K562 treated with DMSO at 1 percent for 12 hours (cell line): ENCODE results near the gene RNF32. TPM values are rescaled to one million over a fixed set of nuclear protein-coding genes. Genes with fewer than 3 reads are reported as not detected.

Experiments
- total RNA-seq: library from RNA; unstranded; fragments of 300-600 nt; gene quantifications from 2 replicates; pipeline ENCODE4 v1.2.3, GENCODE V29; 2022; ENCODE audit not compliant: insufficient read depth

Gene RNF32
- total RNA-seq, result 3.1 and 11.3 TPM in 2 replicates

GRCh38 chr7:156640257-156640948 is at the start of gene RNF32:
RNF32 (plus strand) TSS chr7:156640774; CDS start chr7:156643878, 3,104 bp downstream.

